Activated CD4-positive, alpha-beta T cell treated with anti-CD3 and anti-CD28 coated beads, Interleukin-2, Interleukin-6, amounts not matched to agents 100 ng/mL and 50 ng/mL, durations not matched to agents 16 hours and 8 hours (primary cell): ENCODE results near the gene TMPO.
"Not testable (repeated sequence)": the region's sequence is repeated elsewhere in the genome, so short reads cannot be mapped to it uniquely, and the experiment has no call there.

Experiments used
- DNase-seq: peaks from one replicate; pipeline ENCODE4 v3.0.0-alpha.2; 2020

Gene TMPO

GRCh38 chr12:98515287-98516110 is at the start of gene TMPO:
TSS of gene TMPO (plus strand) at chr12:98515590. CDS start at chr12:98515868, 278 bp downstream.
- DNase-seq: peak; percentile 97

- peak; percentile 18 for DNase-seq
These were observed 49.3 kb upstream of the TMPO start for GRCh38 chr12:98465950-98466602.

GRCh38 chr12:98466640-98467400 is 48.6 kb upstream of the TMPO start:
- peak; percentile 51 for DNase-seq

- DNase-seq: peak; percentile 47
These were observed 46.3 kb upstream of the TMPO start for GRCh38 chr12:98469109-98469508.

- DNase-seq: peak; percentile 26
These were observed 44.8 kb upstream of the TMPO start for GRCh38 chr12:98470469-98471082.

- no peak for DNase-seq
These were observed 44.3 kb upstream of the TMPO start for GRCh38 chr12:98471085-98471484.

GRCh38 chr12:98475565-98475908 is 39.9 kb upstream of the TMPO start:
- DNase-seq: no peak

GRCh38 chr12:98478606-98479005 is 36.8 kb upstream of the TMPO start:
- no peak for DNase-seq

- DNase-seq: no peak
These were observed 31.5 kb upstream of the TMPO start for GRCh38 chr12:98483621-98484503.

- DNase-seq: no peak
These were observed 29.5 kb upstream of the TMPO start for GRCh38 chr12:98485792-98486340.

GRCh38 chr12:98488416-98488815 is 27.0 kb upstream of the TMPO start:
- not testable (repeated sequence) for DNase-seq

- DNase-seq: no peak
These were observed 26.2 kb upstream of the TMPO start for GRCh38 chr12:98489176-98489575.

GRCh38 chr12:98490501-98491453 is 24.6 kb upstream of the TMPO start:
- peak; percentile 89 for DNase-seq

GRCh38 chr12:98492580-98493140 is 22.7 kb upstream of the TMPO start:
- no peak for DNase-seq

GRCh38 chr12:98501266-98501629 is 14.1 kb upstream of the TMPO start:
- not testable (repeated sequence) for DNase-seq

GRCh38 chr12:98503342-98503591 is 12.1 kb upstream of the TMPO start:
- peak; percentile 95 for DNase-seq

GRCh38 chr12:98503592-98504367 is 11.6 kb upstream of the TMPO start:
- DNase-seq: peak; percentile 97

GRCh38 chr12:98504368-98504617 is 11.1 kb upstream of the TMPO start:
- DNase-seq: no peak

GRCh38 chr12:98509063-98509462 is 6.3 kb upstream of the TMPO start:
- no peak for DNase-seq

- DNase-seq: not testable (repeated sequence)
These were observed 3.6 kb upstream of the TMPO start for GRCh38 chr12:98511806-98512205.
